ENCODE data around the gene HACD2.
A peak's percentile ranks its signal among the peaks of the same experiment; 100 is the strongest.

HACD2 gene, protein sequence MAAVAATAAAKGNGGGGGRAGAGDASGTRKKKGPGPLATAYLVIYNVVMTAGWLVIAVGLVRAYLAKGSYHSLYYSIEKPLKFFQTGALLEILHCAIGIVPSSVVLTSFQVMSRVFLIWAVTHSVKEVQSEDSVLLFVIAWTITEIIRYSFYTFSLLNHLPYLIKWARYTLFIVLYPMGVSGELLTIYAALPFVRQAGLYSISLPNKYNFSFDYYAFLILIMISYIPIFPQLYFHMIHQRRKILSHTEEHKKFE

DNA sequence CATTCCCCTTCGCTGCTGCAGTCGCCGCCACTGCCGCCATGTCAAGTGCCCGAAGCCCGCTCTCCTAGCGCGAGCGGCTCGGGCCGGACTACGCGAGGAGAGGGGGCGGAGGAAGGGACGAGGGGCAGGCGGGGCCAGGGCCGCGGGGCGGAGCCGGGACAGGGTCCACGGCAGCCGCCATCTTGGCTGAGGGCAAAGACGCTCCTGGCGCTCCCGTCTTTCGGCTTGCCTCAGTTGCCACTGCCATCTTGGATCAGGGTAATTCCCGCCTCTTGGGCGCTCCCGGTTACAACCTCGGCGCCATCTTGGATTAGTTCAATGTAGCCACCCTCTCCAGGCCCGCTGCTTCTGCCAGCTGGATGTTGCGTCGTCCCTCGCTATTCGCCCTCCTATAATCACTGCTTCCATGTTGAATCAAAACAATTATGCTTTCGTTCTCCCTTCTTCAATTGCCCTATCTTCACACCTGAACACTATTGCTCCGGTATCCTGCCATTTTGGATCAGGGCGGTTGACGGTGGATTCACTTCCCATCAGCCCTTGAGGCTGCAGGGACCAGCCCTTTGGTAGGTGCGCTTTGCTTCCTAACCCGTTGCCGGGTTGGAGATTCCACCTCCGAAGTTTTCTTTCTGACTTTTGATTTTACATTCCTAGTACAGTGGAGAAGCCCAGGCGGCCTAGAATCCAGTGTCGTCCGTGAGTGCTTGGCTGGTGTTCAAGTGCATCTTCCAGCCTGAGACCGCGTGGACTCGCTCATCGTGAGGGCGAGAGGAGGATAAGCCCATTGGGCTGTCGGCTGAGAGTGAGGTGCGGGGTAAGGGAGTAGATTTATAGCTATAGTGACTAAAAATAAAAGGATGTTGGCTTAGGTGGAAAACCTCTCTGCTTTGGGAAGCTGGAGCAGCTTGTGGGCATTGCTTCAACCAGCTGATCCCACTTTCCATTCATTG is at the start of gene HACD2:
TSS of gene HACD2 (minus strand) at position 66 of the 950 bp plus-strand sequence. CDS start at position 40, 26 bp downstream.
- H3K27ac ChIP-seq: peak within 1 kb of the TSS; percentile 98
- TF ChIP-seq, protein P1, sequence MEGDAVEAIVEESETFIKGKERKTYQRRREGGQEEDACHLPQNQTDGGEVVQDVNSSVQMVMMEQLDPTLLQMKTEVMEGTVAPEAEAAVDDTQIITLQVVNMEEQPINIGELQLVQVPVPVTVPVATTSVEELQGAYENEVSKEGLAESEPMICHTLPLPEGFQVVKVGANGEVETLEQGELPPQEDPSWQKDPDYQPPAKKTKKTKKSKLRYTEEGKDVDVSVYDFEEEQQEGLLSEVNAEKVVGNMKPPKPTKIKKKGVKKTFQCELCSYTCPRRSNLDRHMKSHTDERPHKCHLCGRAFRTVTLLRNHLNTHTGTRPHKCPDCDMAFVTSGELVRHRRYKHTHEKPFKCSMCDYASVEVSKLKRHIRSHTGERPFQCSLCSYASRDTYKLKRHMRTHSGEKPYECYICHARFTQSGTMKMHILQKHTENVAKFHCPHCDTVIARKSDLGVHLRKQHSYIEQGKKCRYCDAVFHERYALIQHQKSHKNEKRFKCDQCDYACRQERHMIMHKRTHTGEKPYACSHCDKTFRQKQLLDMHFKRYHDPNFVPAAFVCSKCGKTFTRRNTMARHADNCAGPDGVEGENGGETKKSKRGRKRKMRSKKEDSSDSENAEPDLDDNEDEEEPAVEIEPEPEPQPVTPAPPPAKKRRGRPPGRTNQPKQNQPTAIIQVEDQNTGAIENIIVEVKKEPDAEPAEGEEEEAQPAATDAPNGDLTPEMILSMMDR (conservative IDR thresholded peaks at IDR 0.05): no peak

DNA sequence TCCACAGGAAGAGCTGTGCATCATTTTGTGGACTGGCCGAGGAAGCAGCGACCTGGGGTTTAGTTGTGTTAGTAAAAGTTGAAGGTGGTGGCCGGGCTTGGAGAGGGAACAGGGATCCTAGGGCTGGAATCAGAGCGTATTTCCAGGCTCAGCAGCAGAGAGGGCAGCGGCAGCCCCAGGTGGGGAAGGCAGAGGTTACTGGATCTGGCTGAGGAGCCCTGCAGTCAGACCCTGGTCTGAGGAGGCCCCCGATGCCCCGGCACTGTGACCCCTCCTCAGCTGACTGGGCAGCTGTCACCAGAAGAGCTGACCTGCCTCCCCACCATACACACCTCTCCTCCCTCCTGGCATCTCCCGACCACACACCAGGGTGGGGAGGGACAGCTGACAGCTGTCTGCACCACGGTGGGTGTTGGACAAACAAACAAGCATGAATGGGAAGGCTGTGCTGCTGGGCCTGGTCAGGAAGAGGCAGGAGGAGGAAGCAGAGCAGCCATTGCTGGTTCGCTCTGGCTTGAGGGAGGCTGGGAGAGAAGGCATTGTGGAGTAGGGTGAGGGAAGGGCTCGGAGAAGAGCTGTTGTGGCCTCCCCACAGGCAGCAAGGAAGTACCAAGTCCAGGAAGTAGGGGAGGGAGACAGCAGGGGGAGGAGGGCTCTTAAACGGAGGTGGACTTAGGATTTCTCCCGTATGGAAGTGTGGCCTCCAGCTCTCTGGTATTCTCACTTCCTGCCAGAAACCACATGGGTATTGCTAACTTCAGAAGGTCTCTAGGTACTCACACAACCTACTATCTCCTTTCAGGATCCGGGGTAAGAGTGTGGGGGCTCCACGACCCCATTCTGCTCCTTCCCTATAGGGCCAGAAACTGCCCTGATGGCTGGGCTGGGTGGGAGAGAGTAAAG is 49.5 kb upstream of the HACD2 start:
- H3K27ac ChIP-seq: peak overlapping the region; percentile 86
- TF ChIP-seq, protein P1 (conservative IDR thresholded peaks at IDR 0.05): no peak

DNA sequence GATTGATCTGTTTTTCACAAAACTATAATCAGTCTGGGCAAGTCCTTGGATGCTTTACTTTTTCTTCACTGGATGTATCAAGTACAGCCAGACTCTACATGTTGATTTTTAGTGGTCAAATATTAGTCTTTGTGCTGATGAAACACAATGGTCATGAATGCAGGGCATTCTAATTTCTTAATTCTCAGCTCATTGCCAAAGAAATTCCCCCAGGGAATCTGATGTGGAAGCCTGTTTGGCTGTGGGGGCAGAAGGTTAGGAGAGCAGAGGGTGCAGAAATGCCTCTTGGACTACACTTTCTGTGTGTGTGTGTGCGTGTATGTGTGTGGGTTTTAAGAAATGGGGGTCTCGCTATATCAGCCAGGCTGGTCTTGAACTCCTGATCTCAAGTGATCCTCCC is 48.7 kb upstream of the HACD2 start:
- TF ChIP-seq, protein P1 (conservative IDR thresholded peaks at IDR 0.05): no peak
- H3K27ac ChIP-seq: peak overlapping the region; percentile 86

DNA sequence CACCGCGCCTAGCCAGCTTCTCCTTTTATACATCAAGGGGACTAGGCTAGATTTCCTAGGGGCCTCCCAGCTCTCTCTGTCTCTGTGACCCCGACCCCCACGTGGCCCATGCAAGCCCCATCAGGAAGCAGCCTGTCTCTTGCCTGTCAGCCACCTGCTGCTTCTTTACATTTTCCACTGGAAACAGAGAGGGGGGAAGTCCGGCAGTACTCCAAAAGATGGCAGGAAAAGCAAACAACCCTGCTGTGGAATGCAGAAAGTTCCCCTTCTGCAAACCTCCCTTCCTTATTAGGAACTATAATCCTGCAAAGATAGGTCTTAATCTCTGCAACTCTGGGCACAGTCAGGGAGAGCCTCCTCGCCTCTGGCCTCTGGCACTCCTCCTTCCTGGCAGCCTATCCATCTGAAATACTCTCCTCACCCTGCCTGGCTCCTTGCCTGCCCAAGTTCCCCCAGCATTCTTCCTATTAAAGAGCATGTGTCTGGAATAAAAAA is 47.4 kb upstream of the HACD2 start:
- TF ChIP-seq, protein P1 (conservative IDR thresholded peaks at IDR 0.05): no peak
- peak overlapping the region; percentile 86 for H3K27ac ChIP-seq

DNA sequence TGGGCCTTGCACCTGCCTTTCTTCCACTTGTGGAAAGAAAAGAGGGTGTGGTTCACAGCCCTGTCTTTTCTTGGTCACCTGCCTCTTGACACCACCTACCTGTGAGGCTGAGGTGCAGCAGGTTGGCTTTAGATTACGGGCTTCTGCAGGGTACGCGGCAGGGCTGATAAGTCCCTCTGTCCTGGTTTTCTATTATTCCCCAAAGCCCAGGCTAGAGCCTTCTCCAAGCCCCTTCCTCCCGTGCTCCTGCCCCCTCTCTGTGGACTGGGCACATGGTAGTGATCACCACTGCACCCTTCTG is 44.8 kb upstream of the HACD2 start:
- TF ChIP-seq, protein P1 (conservative IDR thresholded peaks at IDR 0.05): no peak
- peak overlapping the region; percentile 82; the same call in 1 of the 2 replicates for H3K27ac ChIP-seq

DNA sequence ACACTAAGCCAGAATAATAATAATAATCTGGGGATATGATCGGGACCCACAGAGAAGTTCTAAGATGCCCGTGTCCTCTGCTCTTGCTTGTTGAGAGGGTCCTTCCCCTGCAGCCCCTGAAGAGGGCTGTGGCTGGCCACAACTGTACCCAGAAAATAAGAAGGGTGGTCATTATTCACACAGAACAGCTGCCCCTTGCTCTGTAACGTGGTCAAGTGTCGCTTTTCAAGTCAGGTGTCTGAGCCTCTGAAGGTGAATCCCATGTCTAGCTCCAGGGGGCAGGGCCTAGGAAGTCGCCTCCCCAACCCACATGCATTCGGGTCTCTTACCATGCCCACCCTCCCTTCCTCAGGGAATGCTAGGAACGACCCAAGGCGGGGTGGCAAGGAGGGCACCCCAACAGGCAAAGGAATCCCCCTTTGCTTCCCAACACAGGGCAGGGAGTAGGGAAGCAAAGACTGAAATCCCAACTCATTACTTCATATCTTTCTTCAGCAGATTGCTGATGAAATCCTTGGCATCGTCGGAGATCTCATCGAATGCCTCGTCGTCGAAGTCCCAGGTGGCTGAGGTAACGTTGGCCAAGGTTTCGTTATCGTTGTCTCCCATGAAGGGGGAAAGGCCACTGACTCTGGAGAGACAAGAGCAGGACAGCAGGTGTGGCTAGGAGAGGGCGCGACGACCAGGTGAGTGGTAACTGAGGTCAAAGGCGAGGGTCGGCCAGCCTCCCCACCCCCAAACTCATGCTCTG is 44.3 kb upstream of the HACD2 start:
- H3K27ac ChIP-seq: peak overlapping the region; percentile 82
- TF ChIP-seq, protein P1 (conservative IDR thresholded peaks at IDR 0.05): no peak
